ENCODE data around the gene ADAMTS2. TPM values are rescaled to one million over a fixed set of nuclear protein-coding genes. Genes with fewer than 3 reads are reported as not detected.

ADAMTS2 gene
- total RNA-seq, 1 experiment from 2014 or later: 3.9 TPM

DNA sequence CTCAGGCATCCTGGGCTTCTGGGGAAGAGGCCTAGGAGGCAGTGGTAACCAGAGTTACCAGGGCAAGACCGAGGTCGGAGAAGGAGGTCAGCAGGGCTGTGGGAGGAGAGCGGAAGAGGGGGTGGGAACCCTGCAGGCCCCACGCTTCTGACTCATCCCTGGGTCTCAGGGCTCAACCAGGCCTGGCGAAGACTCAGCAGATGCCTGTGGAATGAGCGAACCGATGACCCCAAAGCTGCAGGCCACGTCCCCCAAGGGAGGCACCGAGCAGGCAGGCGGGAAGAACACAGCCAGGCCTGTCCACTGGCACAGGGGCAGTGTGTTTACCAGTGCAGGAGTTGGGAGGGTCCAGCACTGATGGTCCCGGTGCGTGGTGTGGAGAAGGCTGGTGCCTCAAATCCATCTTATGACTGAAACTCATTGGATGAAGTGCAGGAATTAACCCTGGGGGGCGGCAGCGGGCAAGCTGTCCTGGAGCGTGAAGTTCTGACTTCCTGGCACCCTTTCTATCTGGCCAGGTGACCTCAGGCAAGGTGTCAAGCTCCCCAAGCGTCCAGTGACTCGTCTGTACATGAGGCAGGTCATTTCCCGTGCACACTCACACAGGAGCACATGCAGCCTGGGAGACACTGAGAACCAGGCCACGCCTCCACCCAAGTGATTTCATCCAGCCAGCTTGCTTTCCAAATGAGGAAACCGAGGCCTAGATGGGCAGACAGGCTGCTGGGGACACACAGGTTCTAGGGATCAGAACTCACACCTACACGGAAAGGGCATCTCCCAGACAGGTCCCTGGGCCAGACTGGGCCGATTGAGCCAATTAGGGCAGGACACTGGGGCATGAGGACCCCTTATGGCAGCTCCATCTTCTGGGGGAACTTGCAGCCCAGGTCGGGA lies 69.1 kb downstream of the ADAMTS2 start:
- no peak for DNase-seq (ENCODE audit: low read depth, low spot score)
- POLR2A ChIA-PET: no interaction called here
- CTCF ChIA-PET: no interaction called here

DNA sequence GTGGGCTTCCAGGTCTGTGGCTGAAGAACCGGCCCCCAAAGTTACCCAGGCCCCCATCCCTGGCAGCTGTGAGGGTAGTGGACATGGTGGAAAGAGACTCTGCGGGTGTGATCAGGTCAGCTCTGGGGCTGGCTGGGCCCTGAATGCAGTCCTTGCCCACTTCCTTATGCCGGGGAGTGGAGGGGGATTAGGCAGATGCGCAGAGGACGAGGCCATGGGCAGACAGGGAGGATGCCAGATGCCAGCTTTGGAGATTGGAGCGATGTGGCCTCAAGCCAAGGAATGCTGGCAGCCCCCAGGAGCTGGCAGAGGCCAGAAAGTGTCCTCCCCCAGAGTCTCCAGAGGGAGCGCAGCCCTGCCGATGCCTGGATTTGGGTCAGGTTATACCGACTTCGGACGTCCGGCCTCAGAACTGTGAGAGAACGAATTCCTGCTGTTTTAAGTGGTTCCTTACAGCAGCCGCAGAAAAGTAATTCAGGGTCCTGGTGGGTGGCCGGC lies 69.8 kb downstream of the ADAMTS2 start:
- no peak for ATAC-seq
- intact Hi-C loops (cut with micrococcal nuclease): no loop called here
- peak overlapping the region; percentile 5; the same call in 1 of the 2 replicates for H3K4me2 ChIP-seq (ENCODE audit: low read length)
- H3K9me3 ChIP-seq (ENCODE audit: control insufficient read depth in 1 of 2, insufficient read depth in 1 of 2, low read depth in 1 of 2, low read length in 2 of 2): no peaks in the 10 kb centered on the region
- H3K4me3 ChIP-seq (replicated peaks in 1 of 2; ENCODE audit: low read depth in 1 of 2, low read length in 2 of 2): no peak overlapping the region
- no peaks in the 10 kb centered on the region for H3K9me2 ChIP-seq (ENCODE audit: insufficient read depth)
- ChIA-PET CTCF (no interaction called here), RAD21 (ENCODE audit: low non-redundant PET in 1 of 2, low total read pairs in 2 of 2, uncharacterized antibody in 2 of 2, unreplicated experiment in 2 of 2) (no interaction called here), POLR2A (no interaction called here)
- no TSS peak for BruUV-seq (replicated peaks)
- no peaks in the 10 kb centered on the region for H3K79me2 ChIP-seq (ENCODE audit: insufficient read depth, low read length)
- no peaks in the 10 kb centered on the region for H4K20me1 ChIP-seq (ENCODE audit: insufficient read depth)
- H3K36me3 ChIP-seq (ENCODE audit: control insufficient read depth in 1 of 2, insufficient read depth in 2 of 2, low read length in 2 of 2): no peaks in the 10 kb centered on the region
- no peak overlapping the region for H2AFZ ChIP-seq (ENCODE audit: low read depth, low read length, poor library complexity, severe bottlenecking)
- no peak overlapping the region for H3K27ac ChIP-seq (ENCODE audit: low read depth, low read length)
- peaks cover 0 to 13% of the 10 kb centered on the region in 2 experiments; a peak in 2 of 4 replicates for H3K4me1 ChIP-seq (ENCODE audit: control insufficient read depth in 1 of 2, insufficient read depth in 2 of 2, low read length in 2 of 2)
- H3K27me3 ChIP-seq (ENCODE audit: insufficient read depth, low read length): no peaks in the 10 kb centered on the region
- no peak for DNase-seq (ENCODE audit: low read depth, low spot score)
- H3K9ac ChIP-seq (ENCODE audit: low read length): no peak overlapping the region
- no peak for TF ChIP-seq SP1 (IDR thresholded peaks at IDR 0.05; ENCODE audit: low read depth)
- TF ChIP-seq, protein P1, sequence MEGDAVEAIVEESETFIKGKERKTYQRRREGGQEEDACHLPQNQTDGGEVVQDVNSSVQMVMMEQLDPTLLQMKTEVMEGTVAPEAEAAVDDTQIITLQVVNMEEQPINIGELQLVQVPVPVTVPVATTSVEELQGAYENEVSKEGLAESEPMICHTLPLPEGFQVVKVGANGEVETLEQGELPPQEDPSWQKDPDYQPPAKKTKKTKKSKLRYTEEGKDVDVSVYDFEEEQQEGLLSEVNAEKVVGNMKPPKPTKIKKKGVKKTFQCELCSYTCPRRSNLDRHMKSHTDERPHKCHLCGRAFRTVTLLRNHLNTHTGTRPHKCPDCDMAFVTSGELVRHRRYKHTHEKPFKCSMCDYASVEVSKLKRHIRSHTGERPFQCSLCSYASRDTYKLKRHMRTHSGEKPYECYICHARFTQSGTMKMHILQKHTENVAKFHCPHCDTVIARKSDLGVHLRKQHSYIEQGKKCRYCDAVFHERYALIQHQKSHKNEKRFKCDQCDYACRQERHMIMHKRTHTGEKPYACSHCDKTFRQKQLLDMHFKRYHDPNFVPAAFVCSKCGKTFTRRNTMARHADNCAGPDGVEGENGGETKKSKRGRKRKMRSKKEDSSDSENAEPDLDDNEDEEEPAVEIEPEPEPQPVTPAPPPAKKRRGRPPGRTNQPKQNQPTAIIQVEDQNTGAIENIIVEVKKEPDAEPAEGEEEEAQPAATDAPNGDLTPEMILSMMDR (IDR thresholded peaks at IDR 0.05 in 2 of 3, conservative IDR thresholded peaks at IDR 0.05 in 1 of 3; ENCODE audit: borderline replicate concordance in 1 of 3, insufficient read depth in 1 of 3, low read depth in 2 of 3, low read length in 2 of 3): no peak
- no peak for TF ChIP-seq JUND (IDR thresholded peaks at IDR 0.05)
- no peak for TF ChIP-seq FOSL1 (IDR thresholded peaks at IDR 0.05; ENCODE audit: low read depth)
- TF ChIP-seq, protein P2, sequence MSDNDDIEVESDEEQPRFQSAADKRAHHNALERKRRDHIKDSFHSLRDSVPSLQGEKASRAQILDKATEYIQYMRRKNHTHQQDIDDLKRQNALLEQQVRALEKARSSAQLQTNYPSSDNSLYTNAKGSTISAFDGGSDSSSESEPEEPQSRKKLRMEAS (IDR thresholded peaks at IDR 0.05): no peak
- TF ChIP-seq SIN3A (IDR thresholded peaks at IDR 0.05; ENCODE audit: low read depth): no peak
- no peak for TF ChIP-seq EZH2 (IDR thresholded peaks at IDR 0.05)
- TF ChIP-seq EZH2phosphoT487 (IDR thresholded peaks at IDR 0.05; ENCODE audit: borderline replicate concordance): no peak
- no peak for TF ChIP-seq ZNF274 (IDR thresholded peaks at IDR 0.05; ENCODE audit: low read depth, low read length)
- no peak for TF ChIP-seq POLR2A (IDR thresholded peaks at IDR 0.05; ENCODE audit: borderline replicate concordance, extremely low read depth, insufficient read depth, insufficient read length)
- no peak for TF ChIP-seq CEBPB (IDR thresholded peaks at IDR 0.05; ENCODE audit: low read depth)
- TF ChIP-seq RAD21 (IDR thresholded peaks at IDR 0.05; ENCODE audit: low read depth): no peak
- TF ChIP-seq ZFX (IDR thresholded peaks at IDR 0.05): no peak

More for the DNA sequence above, 69.1 kb downstream of the ADAMTS2 start:
- no peak overlapping the region for H3K4me3 ChIP-seq (replicated peaks in 1 of 2; ENCODE audit: low read depth in 1 of 2, low read length in 2 of 2)
- peaks cover 0 to 13% of the 10 kb centered on the region in 2 experiments; a peak in 2 of 4 replicates for H3K4me1 ChIP-seq (ENCODE audit: control insufficient read depth in 1 of 2, insufficient read depth in 2 of 2, low read length in 2 of 2)
- H3K79me2 ChIP-seq (ENCODE audit: insufficient read depth, low read length): no peaks in the 10 kb centered on the region
- no peaks in the 10 kb centered on the region for H3K9me2 ChIP-seq (ENCODE audit: insufficient read depth)
- H2AFZ ChIP-seq (ENCODE audit: low read depth, low read length, poor library complexity, severe bottlenecking): no peak overlapping the region
- no peaks in the 10 kb centered on the region for H3K27me3 ChIP-seq (ENCODE audit: insufficient read depth, low read length)
- H3K9me3 ChIP-seq (ENCODE audit: control insufficient read depth in 1 of 2, insufficient read depth in 1 of 2, low read depth in 1 of 2, low read length in 2 of 2): no peaks in the 10 kb centered on the region
- TF ChIP-seq ZNF274 (IDR thresholded peaks at IDR 0.05; ENCODE audit: low read depth, low read length) (no peak), ZFX (IDR thresholded peaks at IDR 0.05) (no peak)
- TF ChIP-seq, protein P1 (IDR thresholded peaks at IDR 0.05 in 2 of 3, conservative IDR thresholded peaks at IDR 0.05 in 1 of 3; ENCODE audit: borderline replicate concordance in 1 of 3, insufficient read depth in 1 of 3, low read depth in 2 of 3, low read length in 2 of 3): no peak
- peak overlapping the region; percentile 12; the same call in 1 of the 2 replicates for H3K4me2 ChIP-seq (ENCODE audit: low read length)
- no peak overlapping the region for H3K9ac ChIP-seq (ENCODE audit: low read length)
- no peak for ATAC-seq
- intact Hi-C loops (cut with micrococcal nuclease): no loop called here
- no peaks in the 10 kb centered on the region for H4K20me1 ChIP-seq (ENCODE audit: insufficient read depth)
- RAD21 ChIA-PET (ENCODE audit: low non-redundant PET in 1 of 2, low total read pairs in 2 of 2, uncharacterized antibody in 2 of 2, unreplicated experiment in 2 of 2): no interaction called here
- H3K27ac ChIP-seq (ENCODE audit: low read depth, low read length): no peak overlapping the region
- H3K36me3 ChIP-seq (ENCODE audit: control insufficient read depth in 1 of 2, insufficient read depth in 2 of 2, low read length in 2 of 2): no peaks in the 10 kb centered on the region
- no TSS peak for BruUV-seq (replicated peaks)

Data from HCT116 (cell line).